GM11168 (cell line): ENCODE results near the gene NPY1R.

Source experiments
- in situ Hi-C: fragments of 300-500 bp; cut with MboI; formaldehyde crosslinking; loops from one replicate; pipeline ENCODE4 v1.12.0; 2022; ENCODE audit warnings: low sequenced_read_pairs; ENCODE audit not compliant: unreplicated experiment

Gene NPY1R

GRCh38 chr4:163332526-163333406, at the start of gene NPY1R:
Gene NPY1R (minus strand): TSS chr4:163332596. CDS start chr4:163326554, 6,042 bp downstream.
- in situ Hi-C loops, result no loop called here

- in situ Hi-C loops, result no loop called here
Observed at GRCh38 chr4:163380703-163381102, 48.3 kb upstream of the NPY1R start.

GRCh38 chr4:163378661-163379060, 46.3 kb upstream of the NPY1R start:
- in situ Hi-C loops, result no loop called here

GRCh38 chr4:163372029-163372428, 39.6 kb upstream of the NPY1R start:
- in situ Hi-C loops, result no loop called here

GRCh38 chr4:163367651-163368050, 35.3 kb upstream of the NPY1R start:
- in situ Hi-C loops, result no loop called here

- in situ Hi-C loops, result no loop called here
Observed at GRCh38 chr4:163356104-163356503, 23.7 kb upstream of the NPY1R start.

GRCh38 chr4:163353054-163353453, 20.7 kb upstream of the NPY1R start:
- in situ Hi-C loops, result no loop called here

GRCh38 chr4:163350672-163351071, 18.3 kb upstream of the NPY1R start:
- in situ Hi-C loops, result no loop called here

GRCh38 chr4:163344147-163345125, 12.0 kb upstream of the NPY1R start:
- in situ Hi-C loops, result no loop called here

GRCh38 chr4:163343604-163344146, 11.3 kb upstream of the NPY1R start, which contains the start of gene NPY5R:
Gene NPY5R (plus strand): TSS chr4:163343892. CDS start chr4:163350274, 6,382 bp downstream.
- in situ Hi-C loops, result no loop called here

GRCh38 chr4:163335384-163335783, 3.0 kb upstream of the NPY1R start:
- in situ Hi-C loops, result no loop called here

- in situ Hi-C loops, result no loop called here
Observed at GRCh38 chr4:163331629-163332376, 593 bp downstream of the NPY1R start.

GRCh38 chr4:163330916-163331628, 1.3 kb downstream of the NPY1R start:
- in situ Hi-C loops, result no loop called here

GRCh38 chr4:163317110-163317509, 15.3 kb downstream of the NPY1R start:
- in situ Hi-C loops, result no loop called here

- in situ Hi-C loops, result no loop called here
Observed at GRCh38 chr4:163309466-163309865, 22.9 kb downstream of the NPY1R start.

- in situ Hi-C loops, result no loop called here
Observed at GRCh38 chr4:163303069-163303468, 29.3 kb downstream of the NPY1R start.

GRCh38 chr4:163300445-163300844, 32.0 kb downstream of the NPY1R start:
- in situ Hi-C loops, result no loop called here

- in situ Hi-C loops, result no loop called here
Observed at GRCh38 chr4:163295138-163295537, 37.3 kb downstream of the NPY1R start.

GRCh38 chr4:163284304-163284703, 48.1 kb downstream of the NPY1R start:
- in situ Hi-C loops, result no loop called here
